GM21390 (cell line): ENCODE results near the gene SUSD4.
"Not testable (repeated sequence)": the region's sequence is repeated elsewhere in the genome, so short reads cannot be mapped to it uniquely, and the experiment has no call there.

Experiments used
- ATAC-seq: cut with Tn5 transposase; IDR thresholded peaks from one replicate; pipeline ENCODE4 v1.9.1; 2021; ENCODE audit not compliant: unreplicated experiment

Gene SUSD4

GRCh38 chr1:223299553-223299952, 64.4 kb downstream of the SUSD4 start:
- no peak for ATAC-seq

- ATAC-seq, result no peak
These were observed 65.3 kb downstream of the SUSD4 start for GRCh38 chr1:223298701-223299100.

- no peak for ATAC-seq
These were observed 66.2 kb downstream of the SUSD4 start for GRCh38 chr1:223297800-223298199.

DNA sequence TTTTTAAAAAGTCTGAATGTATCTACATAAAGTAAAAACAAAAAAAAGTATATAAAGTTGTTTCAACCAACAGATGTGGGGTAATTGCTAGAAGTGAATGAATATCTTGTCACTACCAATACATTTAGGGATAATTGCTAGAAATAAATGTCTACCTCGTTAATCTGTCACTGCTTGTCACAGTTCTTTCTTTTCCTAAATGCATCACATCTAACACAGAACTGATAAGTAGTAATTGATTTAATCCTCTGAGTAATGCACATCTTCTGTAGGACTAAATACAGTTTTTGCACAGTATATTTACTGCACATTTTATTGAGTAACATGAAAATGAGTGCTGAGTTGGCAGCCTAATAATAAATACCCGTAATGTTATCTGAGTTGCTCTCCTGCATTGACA, 72.2 kb downstream of the SUSD4 start:
- no peak for ATAC-seq

GRCh38 chr1:223290397-223290796, 73.6 kb downstream of the SUSD4 start:
- no peak for ATAC-seq

DNA sequence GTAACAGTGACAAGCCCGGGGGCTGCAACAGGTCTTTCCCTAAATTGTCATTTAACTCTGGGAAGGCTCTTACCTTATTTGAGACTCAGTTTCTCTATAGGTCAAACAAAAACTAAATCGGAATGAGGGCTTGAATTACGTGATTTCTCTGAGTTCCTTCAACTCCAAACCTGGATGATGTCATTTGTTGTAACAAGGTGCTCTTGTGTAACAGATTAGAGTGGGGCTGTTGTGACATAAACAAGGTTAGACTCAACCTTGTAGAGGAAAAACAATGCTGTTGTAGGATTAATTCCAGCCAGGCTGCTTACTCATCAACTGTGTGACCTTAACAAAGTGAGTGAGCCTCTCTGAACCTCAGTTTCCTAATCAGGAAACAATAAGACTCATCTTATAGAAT, 74.4 kb downstream of the SUSD4 start:
- no peak for ATAC-seq

DNA sequence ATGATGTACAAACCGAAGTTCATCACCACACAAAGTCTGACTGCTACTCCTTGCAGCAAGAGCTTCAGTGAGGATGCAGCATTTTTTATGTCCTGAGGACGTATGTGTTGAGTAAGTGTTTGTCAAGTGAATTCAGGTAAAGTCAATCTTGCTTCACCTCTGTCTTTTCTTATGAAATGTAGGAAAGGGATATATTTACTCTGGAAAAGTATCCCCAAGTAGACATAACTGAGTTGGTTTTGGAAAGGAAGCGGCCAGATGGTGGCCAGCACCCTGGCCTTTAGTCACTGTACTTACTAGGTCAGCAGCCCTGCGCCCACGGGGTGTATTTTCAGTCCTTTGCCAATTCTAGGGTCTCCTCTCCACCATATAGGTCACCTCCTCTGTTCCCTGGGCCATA, 75.2 kb downstream of the SUSD4 start:
- ATAC-seq, result no peak

DNA sequence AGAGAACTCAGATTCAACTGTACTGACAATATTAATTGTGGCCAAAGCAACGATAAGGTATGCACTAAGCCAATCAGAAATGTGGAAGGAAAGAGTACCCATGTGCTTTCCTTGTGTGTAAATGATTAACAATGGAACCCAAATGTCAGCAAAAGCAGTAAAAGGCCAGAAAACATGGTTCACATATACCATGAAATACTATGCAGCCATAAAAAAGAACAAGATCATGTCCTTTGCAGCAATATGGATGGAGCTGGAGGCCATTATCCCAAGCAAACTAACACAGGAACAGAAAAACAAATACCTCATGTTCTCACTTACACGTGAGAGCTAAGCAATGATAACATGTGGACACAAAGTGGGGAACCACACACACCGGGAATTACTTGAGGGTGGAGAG, 78.5 kb downstream of the SUSD4 start:
- ATAC-seq, result no peak

GRCh38 chr1:223283697-223284096, 80.3 kb downstream of the SUSD4 start:
- ATAC-seq, result not testable (repeated sequence)

DNA sequence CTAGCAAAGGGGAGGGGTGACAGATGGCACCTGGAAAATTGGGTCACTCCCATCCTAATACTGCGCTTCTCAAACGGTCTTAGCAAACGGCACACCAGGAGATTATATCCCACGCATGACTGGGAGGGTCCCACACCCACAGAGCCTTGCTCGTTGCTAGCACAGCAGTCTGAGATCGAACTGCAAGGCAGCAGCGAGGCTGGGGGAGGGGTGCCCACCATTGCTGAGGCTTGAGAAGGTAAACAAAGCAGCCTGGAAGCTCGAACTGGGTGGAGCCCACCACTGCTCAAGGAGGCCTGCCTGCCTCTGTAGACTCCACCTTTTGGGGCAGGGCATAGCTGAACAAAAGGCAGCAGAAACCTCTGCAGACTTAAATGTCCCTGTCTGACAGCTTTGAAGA, 85.7 kb downstream of the SUSD4 start:
- not testable (repeated sequence) for ATAC-seq

- ATAC-seq, result no peak
These were observed 87.9 kb downstream of the SUSD4 start for GRCh38 chr1:223276029-223276428.

- no peak for ATAC-seq
These were observed 90.5 kb downstream of the SUSD4 start for GRCh38 chr1:223273511-223273910.

DNA sequence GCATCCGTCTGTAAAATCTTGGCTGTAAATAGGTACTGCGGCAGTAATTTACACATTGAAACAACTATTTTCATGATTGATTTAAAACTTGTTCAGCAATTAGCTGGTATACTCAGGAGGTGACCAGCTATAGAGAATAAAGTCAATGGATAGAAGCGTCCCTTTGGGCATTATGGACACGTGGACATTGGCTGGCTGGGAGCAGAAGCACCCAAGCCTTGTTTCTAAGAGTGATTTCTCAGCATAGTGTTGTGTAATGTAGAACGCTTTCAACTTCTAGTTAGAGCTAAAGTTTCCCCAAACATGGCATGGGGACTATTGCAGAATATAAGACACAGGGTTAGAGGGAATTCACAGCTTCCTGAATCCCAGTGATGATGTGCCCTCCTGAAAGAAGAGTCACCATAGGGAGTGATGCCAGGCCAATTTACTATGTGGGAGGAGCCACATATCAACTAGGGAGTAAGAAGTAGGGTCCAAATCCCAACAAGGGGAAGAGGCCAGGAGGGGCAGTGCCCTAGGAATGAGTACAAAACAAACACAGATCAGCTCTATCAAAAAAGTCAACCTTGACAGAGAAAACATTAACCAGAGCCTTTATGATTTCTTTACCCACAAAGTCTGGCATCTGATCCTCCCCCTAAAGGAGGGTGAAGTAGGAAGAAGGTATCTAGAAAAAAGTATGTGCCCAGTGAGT, 92.7 kb downstream of the SUSD4 start:
- no peak for ATAC-seq

DNA sequence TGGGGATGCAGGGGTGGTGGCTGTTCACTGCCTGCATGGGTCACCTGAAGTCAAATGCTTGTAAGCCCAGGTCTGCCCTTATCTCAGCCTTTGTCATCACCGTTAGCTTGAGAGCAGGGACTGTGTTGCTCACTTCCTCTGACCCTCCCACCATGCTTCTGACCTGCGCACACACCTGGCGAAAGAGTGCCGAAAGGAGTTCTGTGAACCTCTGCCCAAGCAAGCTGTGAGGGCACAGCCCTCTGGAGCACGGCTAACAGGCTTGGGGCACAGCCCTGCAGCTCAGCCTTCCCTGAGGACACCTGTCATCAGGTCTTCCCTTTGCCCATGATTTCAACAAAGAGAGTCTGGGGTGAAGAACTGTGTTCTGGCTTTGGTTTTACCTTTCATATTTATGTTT, 93.8 kb downstream of the SUSD4 start:
- no peak for ATAC-seq

- ATAC-seq, result no peak
These were observed 95.0 kb downstream of the SUSD4 start for GRCh38 chr1:223269006-223269405.

GRCh38 chr1:223266632-223267172, 97.3 kb downstream of the SUSD4 start:
- no peak for ATAC-seq

DNA sequence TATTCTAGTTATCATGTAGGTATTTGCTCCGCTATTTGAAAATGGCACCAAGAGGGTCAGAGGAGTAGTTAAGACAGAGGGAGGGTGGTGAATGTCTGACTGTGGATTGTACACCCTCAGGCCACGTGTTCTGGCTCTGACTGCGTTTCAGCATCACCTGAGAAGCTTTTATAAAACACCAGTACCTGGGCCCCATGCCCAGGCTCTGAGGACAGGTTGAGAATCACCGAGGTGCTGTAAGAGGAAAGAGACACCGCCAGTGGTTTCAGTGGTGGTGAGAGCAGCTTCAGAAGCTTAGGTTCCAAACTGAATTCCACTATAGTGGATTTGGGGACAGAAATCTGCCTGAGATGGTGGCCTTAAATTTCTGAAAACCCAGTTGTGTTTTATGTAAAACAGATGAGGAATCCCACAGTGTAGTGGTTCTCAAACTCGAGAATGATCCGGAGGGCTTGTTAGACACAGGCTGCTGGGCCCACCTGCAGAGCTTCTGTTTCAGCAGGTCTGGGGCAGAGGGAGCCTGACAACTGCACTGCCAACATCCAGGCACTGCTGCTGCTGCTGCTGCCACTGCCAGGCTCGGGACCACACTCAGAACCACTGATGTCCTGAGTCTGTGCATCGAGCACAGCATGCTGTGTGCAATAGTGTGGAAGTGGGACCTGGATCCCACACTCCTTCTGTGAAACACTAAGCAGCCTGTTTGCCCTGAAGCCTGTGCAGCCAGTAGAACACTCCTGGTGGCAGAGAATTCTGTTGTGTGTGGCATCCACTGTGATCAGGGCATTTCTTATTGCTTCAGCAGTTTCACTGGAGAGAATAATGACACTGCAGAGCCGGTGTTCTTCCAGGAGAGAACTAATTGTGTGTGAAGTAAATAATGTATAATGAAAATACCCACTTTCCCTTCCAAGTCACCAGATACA, 98.7 kb downstream of the SUSD4 start:
- ATAC-seq, result no peak

DNA sequence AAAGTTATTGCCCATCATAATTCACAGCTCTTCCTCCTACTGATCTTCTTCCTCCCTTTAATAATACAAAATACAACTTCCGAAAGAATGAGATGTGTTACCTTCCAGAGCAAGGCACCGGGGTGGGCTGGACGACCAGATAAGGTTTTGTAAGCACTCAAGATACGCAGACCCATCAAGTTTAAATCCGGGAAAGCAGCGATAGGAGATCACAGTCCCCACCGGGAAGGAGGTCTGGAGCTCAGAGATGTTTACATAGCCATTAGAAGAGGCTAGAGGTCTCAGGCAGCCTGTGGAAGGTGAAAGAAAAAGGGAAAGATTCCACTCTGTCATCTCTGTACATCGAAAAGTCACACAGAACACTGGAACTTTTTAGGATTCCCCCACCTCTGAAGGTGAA, 99.4 kb downstream of the SUSD4 start:
- ATAC-seq, result no peak

DNA sequence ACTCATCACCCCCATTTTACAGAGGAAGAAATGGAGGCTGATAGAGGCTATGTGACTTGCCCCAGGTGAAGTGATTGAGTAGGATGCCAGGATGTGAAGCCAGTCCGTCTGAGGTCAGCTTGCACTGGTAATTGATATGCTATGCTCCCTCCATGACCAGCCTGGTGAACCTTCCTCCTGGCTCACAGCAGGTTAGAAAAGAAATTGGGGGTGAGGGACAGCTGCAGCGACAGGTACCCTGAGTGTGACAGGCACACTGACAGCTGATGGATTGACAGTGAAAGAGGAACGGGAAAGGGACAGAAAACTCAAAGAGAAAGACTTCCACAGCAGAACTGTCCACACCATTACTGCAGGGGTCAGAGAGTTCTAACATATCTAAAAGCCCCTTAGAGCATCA, 102.1 kb downstream of the SUSD4 start:
- ATAC-seq, result no peak

- ATAC-seq, result no peak
These were observed 103.3 kb downstream of the SUSD4 start for GRCh38 chr1:223260712-223261111.

- no peak for ATAC-seq
These were observed 104.5 kb downstream of the SUSD4 start for GRCh38 chr1:223259462-223259861.

- no peak for ATAC-seq
These were observed 105.2 kb downstream of the SUSD4 start for GRCh38 chr1:223258751-223259198.
